NOMO-1 (cell line): ENCODE data around the gene CLDND1.

Source experiments
- DNase-seq, 2 experiments: peaks; one replicate each; lab custom pipeline; 2025; ENCODE audit not compliant: unreplicated experiment in 2 of 2; lab: John Stamatoyannopoulos, UW

CLDND1 gene

GRCh38 chr3:98521897-98522543 lies 682 bp downstream of the CLDND1 start:
- peak; percentile 19 to 51 for DNase-seq

- DNase-seq = no peak
Observed at GRCh38 chr3:98519351-98519750, 3.4 kb downstream of the CLDND1 start.

- no peak for DNase-seq
Observed at GRCh38 chr3:98518816-98519215, 3.9 kb downstream of the CLDND1 start.

GRCh38 chr3:98514948-98515347 lies 7.8 kb downstream of the CLDND1 start:
- DNase-seq = no peak

- no peak for DNase-seq
Observed at GRCh38 chr3:98513736-98514135, 9.0 kb downstream of the CLDND1 start.

- DNase-seq = peak; percentile 91 to 93
Observed at GRCh38 chr3:98513091-98513511, 9.6 kb downstream of the CLDND1 start.

- DNase-seq = no peak
Observed at GRCh38 chr3:98512576-98512975, 10.1 kb downstream of the CLDND1 start.

GRCh38 chr3:98508582-98508981 lies 14.1 kb downstream of the CLDND1 start:
- DNase-seq = no peak

GRCh38 chr3:98504539-98504938 lies 18.2 kb downstream of the CLDND1 start:
- DNase-seq = no peak

- DNase-seq = no peak
Observed at GRCh38 chr3:98501863-98502576, 20.7 kb downstream of the CLDND1 start.

GRCh38 chr3:98501270-98501669 lies 21.4 kb downstream of the CLDND1 start:
- no peak for DNase-seq

GRCh38 chr3:98500019-98500418 lies 22.7 kb downstream of the CLDND1 start:
- no peak for DNase-seq

GRCh38 chr3:98497381-98497780 lies 25.3 kb downstream of the CLDND1 start, which contains the start of gene OR5K2:
TSS of gene OR5K2 (plus strand) at chr3:98497681. CDS start at chr3:98497681, 0 bp downstream.
- DNase-seq = no peak

GRCh38 chr3:98483626-98484025 lies 39.1 kb downstream of the CLDND1 start:
- DNase-seq = no peak

GRCh38 chr3:98482717-98483482 lies 39.8 kb downstream of the CLDND1 start:
- DNase-seq = no peak
